ENCODE data around the gene ZCCHC9.

GRCh38 chr5:81336556-81336955 is 35.2 kb downstream of the ZCCHC9 start:
- no peak for TF ChIP-seq GATA2 (IDR thresholded peaks at IDR 0.05; ENCODE audit: low read depth, low read length)
- TF ChIP-seq GATA3 (IDR thresholded peaks at IDR 0.05; ENCODE audit: low read depth, low read length) = no peak

Data from SH-SY5Y (cell line).